ENCODE data around the gene RFC1.
"Not testable (repeated sequence)": the region's sequence is repeated elsewhere in the genome, so short reads cannot be mapped to it uniquely, and the experiment has no call there.

Gene RFC1

DNA sequence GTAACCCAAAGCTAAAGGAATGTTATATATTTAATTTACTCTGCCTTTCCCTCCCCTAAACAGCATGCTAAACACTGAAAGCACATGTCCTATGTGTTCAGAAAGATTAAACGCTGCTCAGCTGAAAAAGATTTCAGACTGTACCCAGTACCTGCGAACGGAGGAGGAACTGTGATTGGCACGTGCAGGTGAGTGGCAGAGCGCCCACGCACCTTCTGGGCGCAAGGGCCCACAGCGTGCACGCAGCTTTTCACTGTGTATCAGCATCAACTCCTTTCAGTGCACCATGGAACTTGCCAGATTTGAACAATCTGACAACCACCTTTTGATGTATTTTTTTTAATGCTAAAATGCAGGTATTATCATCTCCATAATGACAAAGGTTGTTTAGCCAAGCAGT is 87.7 kb downstream of the RFC1 start:
- H3K4me1 ChIP-seq (ENCODE audit: control extremely low read depth in 1 of 4, control insufficient read depth in 4 of 4, insufficient read depth in 4 of 4, low read length in 3 of 4), result no peaks in the 10 kb centered on the region
- H3K9me3 ChIP-seq (ENCODE audit: control extremely low read depth in 1 of 5, control insufficient read depth in 4 of 5, insufficient read depth in 2 of 5, low read depth in 1 of 5, low read length in 4 of 5), result peaks cover 0 to 3% (median 0%) of the 10 kb centered on the region in 5 experiments
- no peak for DNase-seq
- H3K4me3 ChIP-seq (ENCODE audit: control insufficient read depth in 1 of 7, extremely low read depth in 1 of 7, insufficient read depth in 4 of 7, low read depth in 2 of 7, low read length in 6 of 7), result no peak overlapping the region
- 93% methylated on average over 9 of the region's 9 CpGs for WGBS (ENCODE audit: insufficient coverage)
- POLR2A ChIA-PET, result no interaction called here
- H3K36me3 ChIP-seq (ENCODE audit: control insufficient read depth in 4 of 4, insufficient read depth in 4 of 4, low read length in 3 of 4), result peaks cover 3 to 35% (median 21%) of the 10 kb centered on the region in 4 experiments
- CTCF ChIA-PET, result no interaction called here
- no peaks in the 10 kb centered on the region for H3K27me3 ChIP-seq (replicated peaks in 2 of 5; ENCODE audit: control insufficient read depth in 4 of 5, insufficient read depth in 5 of 5, low read length in 4 of 5)
- no peak overlapping the region for H3K27ac ChIP-seq (ENCODE audit: insufficient read depth in 1 of 2, low read depth in 1 of 2, low read length in 2 of 2, poor library complexity in 1 of 2, severe bottlenecking in 2 of 2)

DNA sequence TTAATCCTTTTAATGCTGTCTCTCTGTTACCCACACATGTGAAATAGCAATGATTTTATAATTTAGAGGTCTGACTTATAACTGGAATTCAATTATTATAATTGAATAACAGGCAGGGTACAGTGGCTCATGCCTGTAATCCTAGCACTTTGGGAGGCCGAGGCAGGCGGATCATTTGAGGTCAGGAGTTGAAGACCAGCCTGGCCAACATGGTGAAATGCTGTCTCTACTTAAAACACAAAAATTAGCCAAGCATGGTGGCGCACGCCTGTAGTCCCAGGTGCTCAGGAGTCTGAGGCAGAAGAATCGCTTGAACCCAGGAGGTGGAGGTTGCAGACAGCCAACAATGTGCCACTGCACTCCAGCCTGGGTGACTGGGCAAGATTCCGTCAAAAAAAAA is 88.5 kb downstream of the RFC1 start:
- H3K27me3 ChIP-seq (replicated peaks in 2 of 5; ENCODE audit: control insufficient read depth in 4 of 5, insufficient read depth in 5 of 5, low read length in 4 of 5); H3K4me3 ChIP-seq (ENCODE audit: control insufficient read depth in 1 of 7, extremely low read depth in 1 of 7, insufficient read depth in 4 of 7, low read depth in 2 of 7, low read length in 6 of 7); DNase-seq; H3K4me1 ChIP-seq (ENCODE audit: control extremely low read depth in 1 of 4, control insufficient read depth in 4 of 4, insufficient read depth in 4 of 4, low read length in 3 of 4); H3K27ac ChIP-seq (ENCODE audit: insufficient read depth in 1 of 2, low read depth in 1 of 2, low read length in 2 of 2, poor library complexity in 1 of 2, severe bottlenecking in 2 of 2); H3K9me3 ChIP-seq (ENCODE audit: control extremely low read depth in 1 of 5, control insufficient read depth in 4 of 5, insufficient read depth in 2 of 5, low read depth in 1 of 5, low read length in 4 of 5); POLR2A ChIA-PET; CTCF ChIA-PET: not testable (repeated sequence)
- 95% methylated on average over 3 of the region's 6 CpGs for WGBS (ENCODE audit: insufficient coverage)
- peaks cover 6 to 44% (median 28%) of the 10 kb centered on the region in 4 experiments for H3K36me3 ChIP-seq (ENCODE audit: control insufficient read depth in 4 of 4, insufficient read depth in 4 of 4, low read length in 3 of 4)

DNA sequence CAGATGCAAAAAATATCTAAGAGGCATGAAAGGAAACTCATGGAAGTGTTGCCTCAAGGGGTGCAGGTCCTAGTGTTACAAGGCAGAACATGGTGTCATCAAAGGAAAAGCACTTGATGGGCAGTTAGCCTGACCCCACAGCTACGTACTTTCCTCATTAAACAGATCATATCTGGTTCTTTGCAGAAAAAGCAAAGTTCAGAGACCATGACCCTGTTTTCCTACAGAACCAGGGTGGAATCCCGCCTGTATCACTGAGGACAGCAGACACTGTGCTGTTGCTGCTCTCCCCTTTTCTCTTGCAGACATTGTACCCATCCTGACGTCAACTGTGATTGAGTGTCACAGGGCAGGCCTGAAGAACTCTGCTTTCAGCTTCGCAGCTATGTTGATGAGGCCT is 91.7 kb downstream of the RFC1 start:
- CTCF ChIA-PET, result no interaction called here
- Histone ChIP-seq H3K4me1 (ENCODE audit: control extremely low read depth in 1 of 4, control insufficient read depth in 4 of 4, insufficient read depth in 4 of 4, low read length in 3 of 4) (no peaks in the 10 kb centered on the region), H3K27me3 (replicated peaks in 2 of 5; ENCODE audit: control insufficient read depth in 4 of 5, insufficient read depth in 5 of 5, low read length in 4 of 5) (no peaks in the 10 kb centered on the region), H3K4me3 (ENCODE audit: control insufficient read depth in 1 of 7, extremely low read depth in 1 of 7, insufficient read depth in 4 of 7, low read depth in 2 of 7, low read length in 6 of 7) (no peak overlapping the region), H3K27ac (ENCODE audit: insufficient read depth in 1 of 2, low read depth in 1 of 2, low read length in 2 of 2, poor library complexity in 1 of 2, severe bottlenecking in 2 of 2) (no peak overlapping the region), H3K9me3 (ENCODE audit: control extremely low read depth in 1 of 5, control insufficient read depth in 4 of 5, insufficient read depth in 2 of 5, low read depth in 1 of 5, low read length in 4 of 5) (no peaks in the 10 kb centered on the region), H3K36me3 (ENCODE audit: control insufficient read depth in 4 of 4, insufficient read depth in 4 of 4, low read length in 3 of 4) (peaks cover 6 to 38% (median 32%) of the 10 kb centered on the region in 4 experiments)
- DNase-seq, result no peak
- POLR2A ChIA-PET, result no interaction called here
- 100% methylated on average over 4 of the region's 4 CpGs for WGBS (ENCODE audit: insufficient coverage)

DNA sequence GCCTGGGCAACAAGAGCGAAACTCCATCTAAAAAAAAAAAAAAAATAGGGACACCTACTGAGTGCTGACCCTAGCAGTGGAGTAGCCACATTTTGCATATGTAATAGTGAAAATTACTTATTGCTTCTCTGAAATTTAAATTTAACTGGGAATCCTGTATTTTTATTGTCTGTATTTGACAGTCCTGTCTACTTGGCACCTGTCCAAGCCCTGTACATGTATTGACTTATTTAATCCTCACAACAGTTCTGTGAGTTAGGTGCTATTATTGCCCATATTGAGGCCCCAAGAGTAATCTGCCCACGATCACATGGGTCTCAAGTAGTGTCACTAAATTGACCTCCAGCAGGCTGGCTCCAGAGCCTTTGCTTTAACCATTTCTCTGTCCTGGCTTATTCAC is 102.3 kb downstream of the RFC1 start:
- H3K36me3 ChIP-seq (ENCODE audit: control insufficient read depth in 4 of 4, insufficient read depth in 4 of 4, low read length in 3 of 4), result peaks cover 0 to 12% (median 5%) of the 10 kb centered on the region in 4 experiments
- no peak overlapping the region for H3K27ac ChIP-seq (ENCODE audit: insufficient read depth in 1 of 2, low read depth in 1 of 2, low read length in 2 of 2, poor library complexity in 1 of 2, severe bottlenecking in 2 of 2)
- H3K9me3 ChIP-seq (ENCODE audit: control extremely low read depth in 1 of 5, control insufficient read depth in 4 of 5, insufficient read depth in 2 of 5, low read depth in 1 of 5, low read length in 4 of 5), result no peaks in the 10 kb centered on the region
- DNase-seq, result no peak
- ChIA-PET POLR2A (no interaction called here), CTCF (interaction anchor here (1.2 kb wide), 1 partner anchor 22 kb away, joined by 3 read pairs; no protein-coding TSS in a partner anchor)
- WGBS (ENCODE audit: insufficient coverage), result 90% methylated on average over 1 of the region's 2 CpGs
- no peaks in the 10 kb centered on the region for H3K4me1 ChIP-seq (ENCODE audit: control extremely low read depth in 1 of 4, control insufficient read depth in 4 of 4, insufficient read depth in 4 of 4, low read length in 3 of 4)
- H3K27me3 ChIP-seq (replicated peaks in 2 of 5; ENCODE audit: control insufficient read depth in 4 of 5, insufficient read depth in 5 of 5, low read length in 4 of 5), result no peaks in the 10 kb centered on the region
- H3K4me3 ChIP-seq (ENCODE audit: control insufficient read depth in 1 of 7, extremely low read depth in 1 of 7, insufficient read depth in 4 of 7, low read depth in 2 of 7, low read length in 6 of 7), result no peak overlapping the region

DNA sequence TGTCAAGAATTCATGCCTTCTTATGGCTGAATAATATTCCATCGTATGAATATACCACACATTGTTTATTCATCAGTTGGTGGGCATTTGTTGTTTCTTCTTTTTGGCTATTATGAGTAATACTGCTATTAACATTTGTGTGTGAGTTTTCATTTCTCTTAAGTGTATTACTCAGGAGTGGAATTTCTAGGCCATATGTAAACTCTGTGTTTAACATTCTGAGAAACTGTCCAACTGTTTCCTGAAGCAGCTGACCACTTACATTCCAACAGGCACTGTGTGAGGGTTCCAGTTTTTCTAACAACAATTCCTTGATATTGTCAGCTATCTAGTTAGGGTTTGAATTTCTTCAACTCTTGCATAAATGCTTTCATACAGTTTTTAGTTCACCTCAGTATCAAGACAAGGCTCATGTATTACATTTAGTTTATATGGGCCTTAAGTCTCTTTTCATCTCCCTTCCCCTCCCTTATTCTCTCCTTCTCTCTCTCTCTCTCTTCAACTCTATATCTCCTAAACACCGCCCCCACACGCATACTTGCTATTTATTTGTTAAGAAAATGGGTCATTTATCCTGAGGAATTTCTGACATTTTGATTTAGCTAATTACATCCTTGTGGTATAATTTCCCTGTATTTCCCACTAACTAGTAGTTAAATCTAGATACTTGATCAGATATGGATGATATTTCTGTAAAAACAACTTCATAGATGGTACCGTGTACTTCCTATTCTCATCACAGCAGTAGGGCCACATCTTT is 106.4 kb downstream of the RFC1 start:
- POLR2A ChIA-PET, result no interaction called here
- H3K27ac ChIP-seq (ENCODE audit: insufficient read depth in 1 of 2, low read depth in 1 of 2, low read length in 2 of 2, poor library complexity in 1 of 2, severe bottlenecking in 2 of 2), result no peak overlapping the region
- DNase-seq, result no peak

DNA sequence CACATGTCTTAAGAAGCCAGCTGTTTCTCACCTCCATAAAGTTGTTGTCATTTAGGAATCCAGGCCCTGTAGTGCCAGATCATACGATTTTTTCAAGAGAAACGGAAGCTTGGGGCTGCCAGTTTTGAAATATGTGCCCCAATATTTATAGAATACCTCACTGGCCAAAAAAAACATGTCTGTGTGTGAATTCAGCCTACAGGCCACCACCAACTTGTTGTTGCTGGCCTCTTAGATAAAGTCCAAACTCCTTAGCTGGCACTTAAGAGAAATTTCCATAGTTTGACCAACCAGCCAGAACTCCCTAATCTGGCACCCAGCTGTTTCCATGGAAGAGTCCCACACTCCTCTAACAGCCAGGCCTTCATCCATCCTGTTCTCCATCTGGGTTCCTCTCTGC is 109.7 kb downstream of the RFC1 start:
- ChIA-PET CTCF (no interaction called here), POLR2A (no interaction called here)
- peaks cover 0 to 8% (median 2%) of the 10 kb centered on the region in 4 experiments for H3K36me3 ChIP-seq (ENCODE audit: control insufficient read depth in 4 of 4, insufficient read depth in 4 of 4, low read length in 3 of 4)

More for the DNA sequence above, 106.4 kb downstream of the RFC1 start:
- Histone ChIP-seq H3K36me3 (ENCODE audit: control insufficient read depth in 4 of 4, insufficient read depth in 4 of 4, low read length in 3 of 4) (peaks cover 0 to 10% (median 4%) of the 10 kb centered on the region in 4 experiments), H3K4me1 (ENCODE audit: control extremely low read depth in 1 of 4, control insufficient read depth in 4 of 4, insufficient read depth in 4 of 4, low read length in 3 of 4) (no peaks in the 10 kb centered on the region), H3K4me3 (ENCODE audit: control insufficient read depth in 1 of 7, extremely low read depth in 1 of 7, insufficient read depth in 4 of 7, low read depth in 2 of 7, low read length in 6 of 7) (no peak overlapping the region), H3K27me3 (replicated peaks in 2 of 5; ENCODE audit: control insufficient read depth in 4 of 5, insufficient read depth in 5 of 5, low read length in 4 of 5) (no peaks in the 10 kb centered on the region), H3K9me3 (ENCODE audit: control extremely low read depth in 1 of 5, control insufficient read depth in 4 of 5, insufficient read depth in 2 of 5, low read depth in 1 of 5, low read length in 4 of 5) (no peaks in the 10 kb centered on the region)
- WGBS (ENCODE audit: insufficient coverage), result no CpG with 5 or more reads among the region's 4 CpGs
- CTCF ChIA-PET, result no interaction called here

DNA sequence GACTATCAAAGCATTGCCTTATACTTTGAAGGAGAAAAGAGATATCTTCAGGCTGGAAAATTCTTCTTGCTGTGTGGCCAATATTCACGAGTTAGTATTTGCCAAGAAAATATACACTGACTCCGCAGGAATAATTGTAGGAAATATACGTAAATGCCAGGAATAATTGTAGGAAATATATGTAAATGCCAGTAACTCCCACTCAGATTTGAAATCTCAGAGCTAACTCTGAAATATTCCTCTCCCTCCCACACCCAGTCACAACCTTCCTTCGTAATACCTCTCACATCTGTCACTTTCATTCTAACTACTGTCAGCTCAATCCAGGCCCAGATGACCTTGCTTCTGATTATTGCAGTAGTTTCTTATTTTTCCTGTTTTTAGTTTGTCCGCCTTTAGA is 110.3 kb downstream of the RFC1 start:
- H3K27me3 ChIP-seq (replicated peaks in 2 of 5; ENCODE audit: control insufficient read depth in 4 of 5, insufficient read depth in 5 of 5, low read length in 4 of 5), result no peaks in the 10 kb centered on the region
- ChIA-PET CTCF (interaction anchor here (1.6 kb wide), 1 partner anchor 156 kb away, joined by 3 read pairs; no protein-coding TSS in a partner anchor), POLR2A (no interaction called here)
- no peaks in the 10 kb centered on the region for H3K4me1 ChIP-seq (ENCODE audit: control extremely low read depth in 1 of 4, control insufficient read depth in 4 of 4, insufficient read depth in 4 of 4, low read length in 3 of 4)
- no peak for DNase-seq
- no peak overlapping the region for H3K4me3 ChIP-seq (ENCODE audit: control insufficient read depth in 1 of 7, extremely low read depth in 1 of 7, insufficient read depth in 4 of 7, low read depth in 2 of 7, low read length in 6 of 7)
- 90% methylated on average over 3 of the region's 5 CpGs for WGBS (ENCODE audit: insufficient coverage)
- no peaks in the 10 kb centered on the region for H3K9me3 ChIP-seq (ENCODE audit: control extremely low read depth in 1 of 5, control insufficient read depth in 4 of 5, insufficient read depth in 2 of 5, low read depth in 1 of 5, low read length in 4 of 5)
- no peak overlapping the region for H3K27ac ChIP-seq (ENCODE audit: insufficient read depth in 1 of 2, low read depth in 1 of 2, low read length in 2 of 2, poor library complexity in 1 of 2, severe bottlenecking in 2 of 2)
- peaks cover 0 to 7% (median 2%) of the 10 kb centered on the region in 4 experiments for H3K36me3 ChIP-seq (ENCODE audit: control insufficient read depth in 4 of 4, insufficient read depth in 4 of 4, low read length in 3 of 4)

More for the DNA sequence above, 109.7 kb downstream of the RFC1 start:
- Histone ChIP-seq H3K27ac (ENCODE audit: insufficient read depth in 1 of 2, low read depth in 1 of 2, low read length in 2 of 2, poor library complexity in 1 of 2, severe bottlenecking in 2 of 2) (no peak overlapping the region), H3K4me3 (ENCODE audit: control insufficient read depth in 1 of 7, extremely low read depth in 1 of 7, insufficient read depth in 4 of 7, low read depth in 2 of 7, low read length in 6 of 7) (no peak overlapping the region), H3K4me1 (ENCODE audit: control extremely low read depth in 1 of 4, control insufficient read depth in 4 of 4, insufficient read depth in 4 of 4, low read length in 3 of 4) (no peaks in the 10 kb centered on the region), H3K27me3 (replicated peaks in 2 of 5; ENCODE audit: control insufficient read depth in 4 of 5, insufficient read depth in 5 of 5, low read length in 4 of 5) (no peaks in the 10 kb centered on the region), H3K9me3 (ENCODE audit: control extremely low read depth in 1 of 5, control insufficient read depth in 4 of 5, insufficient read depth in 2 of 5, low read depth in 1 of 5, low read length in 4 of 5) (no peaks in the 10 kb centered on the region)
- WGBS (ENCODE audit: insufficient coverage), result 100% methylated on average over 2 of the region's 2 CpGs
- DNase-seq, result no peak
